Endothelial cell of umbilical vein (primary cell): ENCODE data around the gene JAKMIP1. TPM values are rescaled to one million over a fixed set of nuclear protein-coding genes. Genes with fewer than 3 reads are reported as not detected.
"Not testable (repeated sequence)": the region's sequence is repeated elsewhere in the genome, so short reads cannot be mapped to it uniquely, and the experiment has no call there.

Experiments
- BruUV-seq: library from RNA; stranded (reverse); fragments of 400-500 nt; replicated peaks from 2 replicates; lab custom pipeline; 2021; lab: Mats Ljungman, UMichigan
- CTCF ChIA-PET: fragments of 300-600, 350-600 bp; sonication (Branson Sonifier 250); formaldehyde crosslinking; loops from one replicate; lab custom pipeline; 2021; ENCODE audit warnings: antibody characterized with exemption, inconsistent platforms; lab: Charles Lee
- POLR2A ChIA-PET: fragments of 300-600, 350-600 bp; sonication (Branson Sonifier 250); formaldehyde crosslinking; loops from one replicate; lab custom pipeline; 2021; ENCODE audit warnings: antibody characterized with exemption, inconsistent platforms; lab: Charles Lee
- DNase-seq: peaks from one replicate; pipeline ENCODE4 v3.0.0-alpha.2; 2011; ENCODE audit warnings: low read depth, low spot score
- FAIRE-seq: peaks from 2 replicates; lab custom pipeline; 2011; peaks lifted over from hg19 to GRCh38; lab: Jason Lieb, UNC
- H2AFZ ChIP-seq: 2 replicates; pipeline ENCODE4 v1.6.0; 2012; ENCODE audit warnings: low read depth, low read length, control low read depth, inconsistent platforms
- H3K27ac ChIP-seq: 2 replicates; pipeline ENCODE4 v1.5.1; 2011; ENCODE audit warnings: low read depth, mild to moderate bottlenecking, control low read depth, low read length, moderate library complexity; ENCODE audit not compliant: insufficient read depth
- H3K27me3 ChIP-seq, 2 experiments: 2 replicates each; pipeline versions ENCODE4 v1.6.0 to v1.6.1; 2011; ENCODE audit warnings: low read length in 2 of 2, mixed read lengths in 1 of 2; ENCODE audit not compliant: control insufficient read depth in 2 of 2, insufficient read depth in 2 of 2
- H3K36me3 ChIP-seq, 2 experiments: 2 replicates in 1 of 2; 3 replicates in 1 of 2; pipeline ENCODE4 v1.5.1; 2011; ENCODE audit warnings: low read length in 2 of 2, mild to moderate bottlenecking in 1 of 2, moderate library complexity in 1 of 2; ENCODE audit not compliant: control insufficient read depth in 2 of 2, insufficient read depth in 2 of 2; ENCODE audit errors: extremely low read depth in 1 of 2
- H3K4me1 ChIP-seq: 3 replicates; pipeline ENCODE4 v1.5.1; 2011; ENCODE audit warnings: mild to moderate bottlenecking, low read length; ENCODE audit not compliant: control insufficient read depth, insufficient read depth; ENCODE audit errors: extremely low read depth
- H3K4me2 ChIP-seq: 2 replicates; pipeline ENCODE4 v1.6.1; 2011; ENCODE audit warnings: low read length, control low read depth, mixed read lengths; ENCODE audit not compliant: insufficient read depth
- H3K4me3 ChIP-seq, 3 experiments: fragments of 200-600 bp in 1 of 3; sonication (generic), shearing (Covaris generic) in 1 of 3; replicated peaks in 1 of 3; 2 replicates each; pipeline ENCODE4 v1.5.1; 2011 to 2016; ENCODE audit warnings: control low read depth in 3 of 3, low read length in 3 of 3, mild to moderate bottlenecking in 2 of 3, inconsistent platforms in 1 of 3, low read depth in 1 of 3, moderate library complexity in 1 of 3; ENCODE audit not compliant: insufficient read depth in 1 of 3
- H3K79me2 ChIP-seq: 2 replicates; pipeline ENCODE4 v1.6.0; 2012; ENCODE audit warnings: low read length, inconsistent platforms; ENCODE audit not compliant: control insufficient read depth, insufficient read depth
- H3K9ac ChIP-seq: replicated peaks from 2 replicates; pipeline ENCODE3; 2011; ENCODE audit warnings: low read length, control low read depth; ENCODE audit not compliant: insufficient read depth; ENCODE audit errors: extremely low read depth
- H3K9me1 ChIP-seq: replicated peaks from 3 replicates; pipeline ENCODE4 v1.6.0; 2011; ENCODE audit warnings: mild to moderate bottlenecking, low read length; ENCODE audit not compliant: control insufficient read depth, insufficient read depth; ENCODE audit errors: extremely low read depth
- H3K9me3 ChIP-seq: replicated peaks from 2 replicates; pipeline ENCODE4 v1.5.1; 2012; ENCODE audit warnings: low read length, inconsistent platforms; ENCODE audit not compliant: control insufficient read depth, insufficient read depth
- H4K20me1 ChIP-seq: replicated peaks from 2 replicates; pipeline ENCODE3; 2011; ENCODE audit warnings: mild to moderate bottlenecking, low read length; ENCODE audit not compliant: control insufficient read depth, insufficient read depth; ENCODE audit errors: extremely low read depth
- CTCF ChIP-seq, 2 donors: IDR thresholded peaks; 1 replicate in 1 of 2; 2 replicates in 1 of 2; pipeline ENCODE4 v1.5.1; 2011; ENCODE audit warnings: low read length in 2 of 2, mild to moderate bottlenecking in 2 of 2, moderate library complexity in 2 of 2, control low read depth in 1 of 2, inconsistent platforms in 1 of 2, low read depth in 1 of 2; ENCODE audit not compliant: insufficient read depth in 1 of 2; ENCODE audit errors: extremely low read depth in 1 of 2
- EZH2 ChIP-seq: IDR thresholded peaks from 2 replicates; pipeline ENCODE4 v1.6.1; 2012; ENCODE audit warnings: borderline replicate concordance, low read depth, mild to moderate bottlenecking, moderate library complexity, low read length, inconsistent platforms; ENCODE audit not compliant: severe bottlenecking
- FOS ChIP-seq: IDR thresholded peaks from 2 replicates; pipeline ENCODE4 v1.6.1; 2011; ENCODE audit warnings: mild to moderate bottlenecking, low read length, moderate library complexity, borderline replicate concordance; ENCODE audit not compliant: insufficient read depth
- GATA2 ChIP-seq: IDR thresholded peaks from 2 replicates; pipeline ENCODE4 v1.7.0; 2011; ENCODE audit warnings: low read depth, mild to moderate bottlenecking, moderate library complexity, mixed read lengths, low read length; ENCODE audit not compliant: insufficient read length, insufficient read depth
- JUN ChIP-seq: IDR thresholded peaks from 2 replicates; pipeline ENCODE4 v1.6.1; 2011; ENCODE audit warnings: borderline replicate concordance, low read depth; ENCODE audit not compliant: insufficient read length, insufficient read depth
- MAX ChIP-seq: IDR thresholded peaks from 2 replicates; pipeline ENCODE4 v1.6.1; 2011; ENCODE audit not compliant: insufficient read depth, insufficient read length
- MYC ChIP-seq: IDR thresholded peaks from one replicate; pipeline ENCODE4 v1.6.1; 2011; ENCODE audit warnings: mild to moderate bottlenecking, low read depth, low read length
- POLR2A ChIP-seq: IDR thresholded peaks from 2 replicates; pipeline ENCODE4 v1.6.1; 2012; ENCODE audit warnings: low read depth, mild to moderate bottlenecking, control low read depth, low read length
- POLR2AphosphoS5 ChIP-seq: IDR thresholded peaks from 2 replicates; pipeline ENCODE4 v1.6.1; 2012; ENCODE audit warnings: low read depth, mild to moderate bottlenecking, control low read depth, low read length, moderate library complexity; ENCODE audit not compliant: insufficient read depth
- dilution Hi-C: fragments of 300-500 bp; cut with MboI; formaldehyde crosslinking; loops from one replicate; pipeline ENCODE4 v1.15.0; 2019; ENCODE audit warnings: low sequenced_read_pairs; ENCODE audit not compliant: extremely low pct_ligation_motif_present
- intact Hi-C: fragments of 100-400 bp; cut with micrococcal nuclease; formaldehyde crosslinking; loops from one replicate; pipeline ENCODE4 v1.10.0; 2022
- polyA plus RNA-seq, 4 experiments: library from polyadenylated mRNA; depleted of rRNA in 3 of 4; stranded (reverse) in 3 of 4; unstranded in 1 of 4; fragments of >200 nt; gene quantifications; 2 replicates each; pipeline versions ENCODE4 v1.2.1 to v1.2.3, GENCODE V29; 2011 to 2012; ENCODE audit warnings: missing spikeins in 1 of 4
- total RNA-seq: library from RNA; stranded (reverse); gene quantifications from 2 replicates; pipeline ENCODE4 v1.2.3, GENCODE V29; 2021

The JAKMIP1 gene
- total and polyA plus RNA-seq, 2 donors (not counting 3 experiments of a cell fraction or from before 2014, with no cell fraction given) = not detected

GRCh38 chr4:6209921-6210320 is 9.6 kb upstream of the JAKMIP1 start:
- Histone ChIP-seq H3K27me3 (no peaks in the 10 kb centered on the region), H3K9ac (no peak overlapping the region), H3K4me3 (no peak overlapping the region), H3K4me2 (no peak overlapping the region), H3K9me3 (no peaks in the 10 kb centered on the region), H3K79me2 (no peaks in the 10 kb centered on the region), H3K27ac (no peak overlapping the region), H4K20me1 (no peaks in the 10 kb centered on the region), H3K36me3 (no peaks in the 10 kb centered on the region), H3K9me1 (no peaks in the 10 kb centered on the region), H3K4me1 (no peaks in the 10 kb centered on the region), H2AFZ (no peak overlapping the region)
- TF ChIP-seq MAX (no peak), POLR2A (no peak), EZH2 (no peak), MYC (no peak), FOS (no peak), GATA2 (no peak), CTCF (IDR thresholded peaks at IDR 0.05; ENCODE audit: extremely low read depth in 1 of 2, insufficient read depth in 1 of 2, low read depth in 1 of 2, low read length in 2 of 2) (no peak), POLR2AphosphoS5 (no peak), JUN (no peak)
- intact Hi-C loops = no loop called here
- no TSS peak for BruUV-seq
- ChIA-PET POLR2A (no interaction called here), CTCF (interaction anchor here (1.1 kb wide), 1 partner anchor 122 kb away, joined by 3 read pairs; no protein-coding TSS in a partner anchor)
- no peak for FAIRE-seq
- no peak for DNase-seq
- dilution Hi-C loops = no loop called here

- H3K36me3 ChIP-seq, DNase-seq, H3K27ac ChIP-seq, POLR2A ChIA-PET, H3K4me1 ChIP-seq, H4K20me1 ChIP-seq, FAIRE-seq, H2AFZ ChIP-seq, dilution Hi-C loops, H3K4me3 ChIP-seq, H3K79me2 ChIP-seq, H3K27me3 ChIP-seq, BruUV-seq, H3K9me1 ChIP-seq, CTCF ChIA-PET, H3K4me2 ChIP-seq, H3K9ac ChIP-seq, H3K9me3 ChIP-seq, intact Hi-C loops: not testable (repeated sequence)
These were observed 8.9 kb upstream of the JAKMIP1 start for GRCh38 chr4:6209291-6209690.
